KMS-11 (cell line): Measurements from ENCODE around the gene RAI1.

ENCODE experiments used
- H2AFZ ChIP-seq: fragments of 200-600 bp; sonication (generic); 2 replicates; pipeline ENCODE4 v1.6.1; 2016; ENCODE audit warnings: antibody characterized with exemption, mixed run types, low read depth
- H3K27ac ChIP-seq: fragments of 200-600 bp; sonication (generic); 2 replicates; pipeline ENCODE4 v1.6.1; 2016; ENCODE audit warnings: mild to moderate bottlenecking, mixed run types
- H3K27me3 ChIP-seq: fragments of 200-600 bp; sonication (generic); 2 replicates; pipeline ENCODE4 v1.6.1; 2017; ENCODE audit warnings: mild to moderate bottlenecking, low read depth, mixed run types, moderate library complexity; ENCODE audit not compliant: insufficient read depth
- H3K36me3 ChIP-seq: fragments of 200-600 bp; sonication (generic); 2 replicates; pipeline ENCODE4 v1.6.1; 2017; ENCODE audit warnings: mild to moderate bottlenecking, mixed run types; ENCODE audit not compliant: insufficient read depth
- H3K4me1 ChIP-seq: fragments of 200-600 bp; sonication (generic); 2 replicates; pipeline ENCODE4 v1.6.1; 2016; ENCODE audit warnings: mild to moderate bottlenecking, low read depth, mixed run types; ENCODE audit not compliant: poor library complexity, severe bottlenecking
- H3K4me2 ChIP-seq: fragments of 200-600 bp; sonication (generic); 2 replicates; pipeline ENCODE4 v1.7.0; 2016; ENCODE audit warnings: mild to moderate bottlenecking, mixed run types
- H3K4me3 ChIP-seq: fragments of 200-600 bp; sonication (generic); IDR thresholded peaks from 2 replicates; pipeline ENCODE4 v1.6.1; 2017; ENCODE audit warnings: low read depth, low read length, mixed read lengths; ENCODE audit not compliant: insufficient read depth
- H3K79me2 ChIP-seq: fragments of 200-600 bp; sonication (generic); 2 replicates; pipeline ENCODE4 v1.6.1; 2016; ENCODE audit warnings: low read depth, mixed run types; ENCODE audit not compliant: insufficient read depth
- H3K9ac ChIP-seq: fragments of 200-600 bp; sonication (generic); 2 replicates; pipeline ENCODE4 v1.6.1; 2016; ENCODE audit warnings: mild to moderate bottlenecking, mixed run types
- H4K20me1 ChIP-seq: fragments of 200-600 bp; sonication (generic); 2 replicates; pipeline ENCODE4 v1.6.1; 2016; ENCODE audit warnings: mild to moderate bottlenecking, mixed run types; ENCODE audit not compliant: insufficient read depth
- CTCF ChIP-seq: fragments of 200-600 bp; sonication (generic); conservative IDR thresholded peaks from 2 replicates; pipeline ENCODE4 v1.6.1; 2017; ENCODE audit warnings: low read depth, mild to moderate bottlenecking, antibody characterized with exemption, low read length, moderate library complexity, mixed read lengths

RAI1 gene

GRCh38 chr17:17847118-17847689 lies 165.9 kb downstream of the RAI1 start:
- Histone ChIP-seq H3K9ac (no peak overlapping the region), H2AFZ (no peak overlapping the region), H3K79me2 (no peaks in the 10 kb centered on the region), H3K27ac (no peak overlapping the region), H3K27me3 (no peaks in the 10 kb centered on the region), H3K36me3 (no peaks in the 10 kb centered on the region), H3K4me3 (no peak overlapping the region), H3K4me1 (peaks cover 41% of the 10 kb centered on the region), H3K4me2 (no peak overlapping the region), H4K20me1 (no peaks in the 10 kb centered on the region)
- TF ChIP-seq CTCF = no peak

GRCh38 chr17:17847726-17848125 lies 166.5 kb downstream of the RAI1 start:
- H3K9ac ChIP-seq = no peak overlapping the region
- H2AFZ ChIP-seq = no peak overlapping the region
- H3K36me3 ChIP-seq = no peaks in the 10 kb centered on the region
- H3K4me1 ChIP-seq = peaks cover 41% of the 10 kb centered on the region
- no peak overlapping the region for H3K4me3 ChIP-seq
- no peaks in the 10 kb centered on the region for H3K79me2 ChIP-seq
- no peaks in the 10 kb centered on the region for H4K20me1 ChIP-seq
- no peak overlapping the region for H3K4me2 ChIP-seq
- H3K27me3 ChIP-seq = no peaks in the 10 kb centered on the region
- TF ChIP-seq CTCF = no peak
- H3K27ac ChIP-seq = no peak overlapping the region

- H4K20me1 ChIP-seq = no peaks in the 10 kb centered on the region
- H3K27me3 ChIP-seq = no peaks in the 10 kb centered on the region
- H3K4me3 ChIP-seq = no peak overlapping the region
- peak overlapping the region; percentile 58; the same call in 1 of the 2 replicates for H3K27ac ChIP-seq
- H3K9ac ChIP-seq = no peak overlapping the region
- no peak for TF ChIP-seq CTCF
- no peak overlapping the region for H2AFZ ChIP-seq
- H3K4me2 ChIP-seq = peak overlapping the region; percentile 57
- H3K79me2 ChIP-seq = no peaks in the 10 kb centered on the region
- peaks cover 41% of the 10 kb centered on the region for H3K4me1 ChIP-seq
- no peaks in the 10 kb centered on the region for H3K36me3 ChIP-seq
Measured at GRCh38 chr17:17848311-17849082, 167.2 kb downstream of the RAI1 start.

- Histone ChIP-seq H4K20me1 (no peaks in the 10 kb centered on the region), H2AFZ (no peak overlapping the region), H3K27ac (peak overlapping the region; percentile 58), H3K9ac (no peak overlapping the region), H3K4me3 (no peak overlapping the region), H3K36me3 (no peaks in the 10 kb centered on the region), H3K4me1 (peaks cover 44% of the 10 kb centered on the region), H3K4me2 (peak overlapping the region; percentile 57), H3K79me2 (no peaks in the 10 kb centered on the region), H3K27me3 (no peaks in the 10 kb centered on the region)
- no peak for TF ChIP-seq CTCF
Measured at GRCh38 chr17:17849147-17849820, 168.0 kb downstream of the RAI1 start.
